DND-41 (cell line): Measurements from ENCODE around the gene FKBP2.

Experiments
- ATAC-seq: fragments of 200-7000 bp; cut with Tn5 transposase; 3 replicates; pipeline ENCODE4 v1.9.1; 2021; ENCODE audit warnings: low read depth; ENCODE audit not compliant: insufficient read depth
- DNase-seq: peaks from one replicate; pipeline ENCODE4 v3.0.0-alpha.2; 2020
- H2AFZ ChIP-seq: 2 replicates; pipeline ENCODE4 v1.6.0; 2012; ENCODE audit warnings: low read depth, low read length
- H3K27ac ChIP-seq: 2 replicates; pipeline ENCODE4 v1.5.1; 2012; ENCODE audit warnings: low read length, inconsistent platforms
- H3K27me3 ChIP-seq: fragments of 200-600 bp; sonication (generic); 2 replicates; pipeline ENCODE4 v1.6.0; 2012; ENCODE audit warnings: low read length, mild to moderate bottlenecking, inconsistent platforms; ENCODE audit not compliant: insufficient read depth, poor library complexity
- H3K36me3 ChIP-seq: 2 replicates; pipeline ENCODE4 v1.5.1; 2012; ENCODE audit warnings: low read length, inconsistent platforms; ENCODE audit not compliant: insufficient read depth
- H3K4me1 ChIP-seq: 2 replicates; pipeline ENCODE4 v1.5.1; 2012; ENCODE audit warnings: mild to moderate bottlenecking, low read length; ENCODE audit not compliant: insufficient read depth
- H3K4me2 ChIP-seq: 2 replicates; pipeline ENCODE4 v1.6.0; 2012; ENCODE audit warnings: mild to moderate bottlenecking, moderate library complexity, low read length, inconsistent platforms; ENCODE audit not compliant: insufficient read depth
- H3K4me3 ChIP-seq, 2 experiments: fragments of 200-600 bp in 1 of 2; shearing (Covaris generic) in 1 of 2; 2 replicates each; pipeline ENCODE4 v1.5.1; 2012 to 2016; ENCODE audit warnings: inconsistent platforms in 2 of 2, low read length in 2 of 2, mild to moderate bottlenecking in 2 of 2, low read depth in 1 of 2, moderate library complexity in 1 of 2
- H3K79me2 ChIP-seq: 2 replicates; pipeline ENCODE4 v1.6.0; 2012; ENCODE audit warnings: low read length, inconsistent platforms; ENCODE audit not compliant: insufficient read depth
- H3K9ac ChIP-seq: 2 replicates; pipeline ENCODE4 v1.6.0; 2012; ENCODE audit warnings: low read depth, mild to moderate bottlenecking, inconsistent platforms, low read length, moderate library complexity
- H3K9me3 ChIP-seq: 2 replicates; pipeline ENCODE4 v1.5.1; 2012; ENCODE audit warnings: low read length, moderate library complexity, mild to moderate bottlenecking, inconsistent platforms; ENCODE audit not compliant: insufficient read depth, severe bottlenecking
- H4K20me1 ChIP-seq: 2 replicates; pipeline ENCODE4 v1.6.0; 2012; ENCODE audit warnings: low read length; ENCODE audit not compliant: insufficient read depth
- CTCF ChIP-seq: IDR thresholded peaks from 2 replicates; pipeline ENCODE4 v1.5.1; 2012; ENCODE audit warnings: borderline replicate concordance, low read length, moderate library complexity, mild to moderate bottlenecking; ENCODE audit not compliant: poor library complexity, severe bottlenecking; ENCODE audit errors: extremely low read depth
- EZH2 ChIP-seq: IDR thresholded peaks from 3 replicates; pipeline ENCODE4 v1.6.1; 2012; ENCODE audit warnings: borderline replicate concordance, low read depth, mild to moderate bottlenecking, moderate library complexity, low read length, inconsistent platforms; ENCODE audit not compliant: severe bottlenecking

The FKBP2 gene

GRCh38 chr11:64198511-64198910 is 42.4 kb upstream of the FKBP2 start:
- Histone ChIP-seq H3K79me2 (peaks cover 56% of the 10 kb centered on the region), H3K4me3 (no peak overlapping the region), H3K27me3 (no peaks in the 10 kb centered on the region), H3K9ac (no peak overlapping the region), H3K9me3 (no peaks in the 10 kb centered on the region), H3K4me2 (no peak overlapping the region), H3K36me3 (peaks cover 96% of the 10 kb centered on the region), H3K27ac (no peak overlapping the region), H4K20me1 (peaks cover 52% of the 10 kb centered on the region), H2AFZ (no peak overlapping the region), H3K4me1 (no peaks in the 10 kb centered on the region)
- no peak for TF ChIP-seq EZH2
- TF ChIP-seq CTCF, result no peak
- no peak for ATAC-seq
- no peak for DNase-seq

DNA sequence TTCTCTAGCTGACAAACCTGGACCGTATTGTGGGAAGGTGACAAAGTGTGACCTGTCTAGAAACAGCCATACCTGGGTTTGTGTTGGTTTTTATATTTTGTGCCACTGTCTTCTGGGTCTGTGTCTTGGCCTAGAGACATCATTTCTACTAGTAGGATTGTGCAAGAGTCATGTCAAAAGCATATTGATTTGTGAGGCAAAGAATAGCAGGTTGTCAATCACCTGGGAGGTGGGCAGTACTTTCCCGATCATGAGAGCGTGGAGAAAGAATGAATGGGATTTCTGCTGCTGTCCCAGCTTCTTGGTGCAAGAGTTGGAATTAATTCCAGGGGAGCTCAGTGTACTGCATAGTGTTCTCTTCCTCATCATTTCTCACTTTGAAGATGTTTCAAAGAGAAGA is 39.4 kb upstream of the FKBP2 start:
- Histone ChIP-seq H3K36me3 (peaks cover 87% of the 10 kb centered on the region), H2AFZ (no peak overlapping the region), H3K4me3 (no peak overlapping the region), H3K4me1 (peaks cover 23% of the 10 kb centered on the region), H3K9me3 (no peaks in the 10 kb centered on the region), H3K4me2 (no peak overlapping the region), H4K20me1 (peaks cover 47% of the 10 kb centered on the region), H3K27ac (no peak overlapping the region), H3K27me3 (no peaks in the 10 kb centered on the region), H3K79me2 (peaks cover 45% of the 10 kb centered on the region), H3K9ac (peak overlapping the region; percentile 14; the same call in 1 of the 2 replicates)
- ATAC-seq, result no peak
- DNase-seq, result no peak
- TF ChIP-seq EZH2 (no peak), CTCF (no peak)

DNA sequence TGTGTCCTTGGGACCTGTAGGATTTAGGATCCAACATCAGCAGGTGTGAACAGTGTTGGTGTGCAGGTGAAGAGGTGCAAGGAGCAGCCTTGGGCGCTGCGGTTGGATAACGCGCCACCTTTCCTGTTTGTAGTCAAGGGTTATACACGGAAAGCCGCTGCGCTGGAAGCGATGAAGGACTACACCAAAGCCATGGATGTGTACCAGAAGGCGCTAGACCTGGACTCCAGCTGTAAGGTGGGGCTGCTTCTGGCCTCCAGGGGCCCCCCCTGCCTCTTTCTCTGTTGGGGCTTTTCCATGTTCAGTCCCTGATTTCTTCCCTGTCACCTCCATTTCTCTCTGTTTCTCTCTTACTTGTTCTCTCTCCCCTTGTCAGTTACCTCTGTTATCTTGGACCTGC is 37.9 kb upstream of the FKBP2 start:
- Histone ChIP-seq H3K36me3 (peaks cover 78% of the 10 kb centered on the region), H3K9me3 (no peaks in the 10 kb centered on the region), H3K4me3 (no peak overlapping the region), H3K79me2 (peaks cover 42% of the 10 kb centered on the region), H3K27me3 (no peaks in the 10 kb centered on the region), H3K9ac (no peak overlapping the region), H3K27ac (no peak overlapping the region), H2AFZ (no peak overlapping the region), H3K4me1 (peaks cover 37% of the 10 kb centered on the region), H3K4me2 (no peak overlapping the region), H4K20me1 (peaks cover 40% of the 10 kb centered on the region)
- ATAC-seq (no peak), DNase-seq (no peak)
- TF ChIP-seq CTCF (peak; percentile 4), EZH2 (no peak)
